SK-N-SH (cell line): ENCODE measurements around the gene TTC23. TPM values are rescaled to one million over a fixed set of nuclear protein-coding genes. Genes with fewer than 3 reads are reported as not detected.

Source experiments
- CTCF ChIA-PET: fragments of 300-600, 350-600 bp; formaldehyde crosslinking; extraction: SDS; loops from one replicate; lab custom pipeline; 2021; lab: Yijun Ruan, JAX
- POLR2A ChIA-PET: fragments of 350-600 bp; sonication (Branson Sonifier 250); formaldehyde crosslinking; extraction: SDS; loops from one replicate; lab custom pipeline; 2020; ENCODE audit warnings: antibody characterized with exemption, inconsistent platforms; lab: Yijun Ruan, JAX
- DNase-seq: peaks from one replicate; pipeline ENCODE4 v3.0.0; 2012
- H2AFZ ChIP-seq: fragments of 200-600 bp; sonication (generic); 2 replicates; pipeline ENCODE4 v1.8.1; 2016; ENCODE audit warnings: antibody characterized with exemption, mild to moderate bottlenecking, low read depth
- H3F3A ChIP-seq: fragments of 200-600 bp; sonication (generic); replicated peaks from 2 replicates; pipeline ENCODE3; 2016; ENCODE audit warnings: antibody characterized with exemption, mild to moderate bottlenecking; ENCODE audit not compliant: insufficient read depth
- H3K27ac ChIP-seq, 2 experiments: fragments of 200-500 bp in 1 of 2; fragments of 200-600 bp in 1 of 2; sonication (Bioruptor generic) in 1 of 2; sonication (generic), shearing (Covaris generic) in 1 of 2; 2 replicates each; pipeline versions ENCODE4 v1.5.1 to v1.6.1; 2014 to 2016; ENCODE audit warnings: low read depth in 2 of 2, inconsistent platforms in 1 of 2, low read length in 1 of 2, mild to moderate bottlenecking in 1 of 2, mixed read lengths in 1 of 2
- H3K27me3 ChIP-seq: fragments of 200-600 bp; sonication (generic), shearing (Covaris generic); 2 replicates; pipeline ENCODE4 v1.6.1; 2016; ENCODE audit warnings: mixed run types; ENCODE audit not compliant: insufficient read depth
- H3K36me3 ChIP-seq, 2 experiments: fragments of 200-500 bp in 1 of 2; fragments of 200-600 bp in 1 of 2; sonication (Bioruptor generic) in 1 of 2; sonication (generic) in 1 of 2; replicated peaks in 1 of 2; 2 replicates each; pipeline versions ENCODE3 to v1.5.1; 2014 to 2016; ENCODE audit warnings: low read length in 1 of 2, mild to moderate bottlenecking in 1 of 2; ENCODE audit not compliant: insufficient read depth in 2 of 2, control insufficient read depth in 1 of 2
- H3K4me1 ChIP-seq, 2 experiments: fragments of 200-500 bp in 1 of 2; fragments of 200-600 bp in 1 of 2; sonication (Bioruptor generic) in 1 of 2; sonication (generic), shearing (Covaris generic) in 1 of 2; 2 replicates each; pipeline versions ENCODE4 v1.5.1 to v1.6.1; 2014 to 2016; ENCODE audit warnings: low read depth in 1 of 2, low read length in 1 of 2, mixed run types in 1 of 2; ENCODE audit not compliant: insufficient read depth in 2 of 2, control insufficient read depth in 1 of 2
- H3K4me2 ChIP-seq: fragments of 200-600 bp; sonication (generic), shearing (Covaris generic); 2 replicates; pipeline ENCODE4 v1.6.1; 2017; ENCODE audit warnings: mixed run types
- H3K4me3 ChIP-seq, 2 experiments: fragments of 200-500 bp in 1 of 2; fragments of 200-600 bp in 1 of 2; sonication (Bioruptor generic) in 1 of 2; sonication (generic), shearing (Covaris generic) in 1 of 2; 2 replicates each; pipeline versions ENCODE4 v1.5.1 to v1.8.1; 2014 to 2016; ENCODE audit warnings: low read depth in 2 of 2, inconsistent platforms in 1 of 2, low read length in 1 of 2, mild to moderate bottlenecking in 1 of 2, mixed read lengths in 1 of 2, moderate library complexity in 1 of 2
- H3K79me2 ChIP-seq: fragments of 200-600 bp; sonication (generic); 2 replicates; pipeline ENCODE4 v1.8.1; 2017; ENCODE audit warnings: mild to moderate bottlenecking; ENCODE audit not compliant: insufficient read depth
- H3K9ac ChIP-seq: fragments of 200-600 bp; sonication (generic); 2 replicates; pipeline ENCODE4 v1.6.1; 2017; ENCODE audit warnings: mixed run types
- H3K9me2 ChIP-seq: fragments of 200-600 bp; sonication (generic); 2 replicates; pipeline ENCODE4 v1.6.1; 2017; ENCODE audit warnings: mixed run types
- H3K9me3 ChIP-seq: fragments of 200-600 bp; sonication (generic); 2 replicates; pipeline ENCODE4 v1.6.1; 2017; ENCODE audit warnings: mixed run types, mild to moderate bottlenecking, moderate library complexity
- H4K20me1 ChIP-seq: fragments of 200-600 bp; sonication (generic); 2 replicates; pipeline ENCODE4 v1.6.1; 2017; ENCODE audit warnings: mild to moderate bottlenecking, mixed run types; ENCODE audit not compliant: insufficient read depth
- CHD2 ChIP-seq: fragments of 150-350 bp; IDR thresholded peaks from 2 replicates; pipeline ENCODE4 v1.6.1; 2018; ENCODE audit warnings: low read length; ENCODE audit not compliant: partially characterized antibody
- CTCF ChIP-seq: fragments of 200-600 bp; sonication (generic); IDR thresholded peaks from 2 replicates; pipeline ENCODE4 v1.6.1; 2017; ENCODE audit warnings: antibody characterized with exemption, mild to moderate bottlenecking, moderate library complexity
- ELF1 ChIP-seq: IDR thresholded peaks from 2 replicates; pipeline ENCODE4 v1.4.0; 2012
- FOXJ3 ChIP-seq: sonication (generic); formaldehyde crosslinking; IDR thresholded peaks from 2 replicates; pipeline ENCODE4 v1.5.1; 2020; ENCODE audit warnings: mild to moderate bottlenecking, missing genetic modification reagents
- NFIC ChIP-seq: IDR thresholded peaks from 2 replicates; pipeline ENCODE4 v1.4.0; 2012; ENCODE audit warnings: borderline replicate concordance
- PBX3 ChIP-seq: IDR thresholded peaks from 2 replicates; pipeline ENCODE4; 2012
- SMC3 ChIP-seq: IDR thresholded peaks from 2 replicates; pipeline ENCODE4 v1.6.1; 2012; ENCODE audit warnings: low read depth, low read length, improper control_type of control experiment
- WGBS: methylation state at CpG from one replicate; pipeline ENCODE4 v1.1.6; 2017; ENCODE audit warnings: low lambda C conversion rate; 5-methylcytosine and 5-hydroxymethylcytosine counted together
- polyA plus RNA-seq, 3 experiments: library from polyadenylated mRNA; depleted of rRNA; stranded (reverse); fragments of >200 nt; gene quantifications; 2 replicates each; pipeline ENCODE4 v1.2.3, GENCODE V29; 2012

The TTC23 gene
- polyA plus RNA-seq, 1 of the 3 experiments (the other 2 are of a cell fraction) = 0.79 TPM

- Histone ChIP-seq H3K4me3 (no peak overlapping the region), H3K4me2 (no peak overlapping the region), H4K20me1 (no peaks in the 10 kb centered on the region), H3K9ac (no peak overlapping the region), H2AFZ (no peak overlapping the region), H3K27me3 (no peaks in the 10 kb centered on the region), H3F3A (peaks cover 5% of the 10 kb centered on the region), H3K79me2 (no peaks in the 10 kb centered on the region), H3K36me3 (no peaks in the 10 kb centered on the region), H3K9me3 (no peaks in the 10 kb centered on the region), H3K4me1 (peaks cover 5 to 11% of the 10 kb centered on the region in 2 experiments; a peak in 3 of 4 replicates), H3K9me2 (no peaks in the 10 kb centered on the region), H3K27ac (peak overlapping the region in 1 of 2 experiments; percentile 5; a peak in 1 of 4 replicates)
- TF ChIP-seq CTCF (0 out of 2 replicates have a peak, but pooled peaks have one; percentile 8), PBX3 (no peak)
- POLR2A ChIA-PET = no interaction called here
- WGBS = 90% methylated on average over 7 of the region's 7 CpGs
- CTCF ChIA-PET = interaction anchor here (0.5 to 1.3 kb wide), 3 partner anchors 65 to 589 kb away, joined by 3 to 4 read pairs (median 3); partner anchors contain the start of gene SYNM
- no peak for DNase-seq
Measured at GRCh38 chr15:99170476-99171065, 78.8 kb downstream of the TTC23 start.

- H3K79me2 ChIP-seq = no peaks in the 10 kb centered on the region
- POLR2A ChIA-PET = no interaction called here
- H3K27me3 ChIP-seq = no peaks in the 10 kb centered on the region
- peaks cover 5% of the 10 kb centered on the region for H3F3A ChIP-seq
- no peaks in the 10 kb centered on the region for H4K20me1 ChIP-seq
- no peaks in the 10 kb centered on the region for H3K36me3 ChIP-seq
- TF ChIP-seq NFIC (peak; percentile 40; the same call in 1 of the 2 replicates), FOXJ3 (CRISPR knock-in tag) (no peak), SMC3 (no peak), ELF1 (no peak), CHD2 (no peak)
- CTCF ChIA-PET = interaction anchor here (1.1 to 1.3 kb wide), 2 partner anchors 64 to 69 kb away, joined by 3 to 4 read pairs; partner anchors contain the start of gene SYNM
- H3K9me3 ChIP-seq = no peaks in the 10 kb centered on the region
- H2AFZ ChIP-seq = no peak overlapping the region
- H3K27ac ChIP-seq = peak overlapping the region in 1 of 2 experiments; percentile 42; a peak in 2 of 4 replicates
- H3K4me1 ChIP-seq = peaks cover 3 to 11% of the 10 kb centered on the region in 2 experiments; a peak in 3 of 4 replicates
- H3K9ac ChIP-seq = no peak overlapping the region
- H3K4me2 ChIP-seq = 0 out of 2 replicates have a peak overlapping the region, but pooled peaks have one; percentile 30
- no peaks in the 10 kb centered on the region for H3K9me2 ChIP-seq
- 73% methylated on average over 10 of the region's 10 CpGs for WGBS
- no peak overlapping the region for H3K4me3 ChIP-seq
- no peak for DNase-seq
Measured at GRCh38 chr15:99169769-99170311, 79.5 kb downstream of the TTC23 start.
